CD14-positive monocyte (primary cell): ENCODE results near the gene TMEM135. TPM values are rescaled to one million over a fixed set of nuclear protein-coding genes. Genes with fewer than 3 reads are reported as not detected.

Source experiments
- DNase-seq, 3 donors: peaks; one replicate each; pipeline ENCODE4 v3.0.0-alpha.2; 2011 to 2022
- H2AFZ ChIP-seq: 2 replicates; pipeline ENCODE4 v1.6.0; 2012; ENCODE audit warnings: mild to moderate bottlenecking, low read depth, low read length, inconsistent platforms; ENCODE audit not compliant: insufficient read depth, poor library complexity, severe bottlenecking
- H3K27ac ChIP-seq, 2 donors: 1 replicate in 1 of 2; 2 replicates in 1 of 2; pipeline ENCODE4 v1.5.1; 2012 to 2013; ENCODE audit warnings: low read length in 2 of 2, control low read depth in 1 of 2, inconsistent platforms in 1 of 2, low read depth in 1 of 2, mild to moderate bottlenecking in 1 of 2
- H3K27me3 ChIP-seq, 2 donors: one replicate each; pipeline versions ENCODE4 v1.6.0 to v1.6.1; 2011 to 2013; ENCODE audit warnings: low read length in 2 of 2; ENCODE audit not compliant: control insufficient read depth in 2 of 2, insufficient read depth in 2 of 2
- H3K36me3 ChIP-seq, 2 donors: replicated peaks in 1 of 2; 1 replicate in 1 of 2; 2 replicates in 1 of 2; pipeline versions ENCODE4 v1.5.1 to v1.6.1; 2012 to 2013; ENCODE audit warnings: low read length in 2 of 2, control low read depth in 1 of 2, inconsistent platforms in 1 of 2, mild to moderate bottlenecking in 1 of 2; ENCODE audit not compliant: insufficient read depth in 2 of 2, control insufficient read depth in 1 of 2
- H3K4me1 ChIP-seq, 2 donors: 1 replicate in 1 of 2; 2 replicates in 1 of 2; pipeline versions ENCODE4 v1.5.1 to v1.6.1; 2012 to 2013; ENCODE audit warnings: low read length in 2 of 2, control low read depth in 1 of 2, inconsistent platforms in 1 of 2, mild to moderate bottlenecking in 1 of 2, moderate library complexity in 1 of 2; ENCODE audit not compliant: insufficient read depth in 2 of 2, control insufficient read depth in 1 of 2
- H3K4me2 ChIP-seq: replicated peaks from 2 replicates; pipeline ENCODE3; 2012; ENCODE audit warnings: low read length, moderate library complexity, mild to moderate bottlenecking; ENCODE audit not compliant: poor library complexity, severe bottlenecking; ENCODE audit errors: extremely low read depth
- H3K4me3 ChIP-seq, 3 experiments: fragments of 200-600 bp in 1 of 3; sonication (generic) in 1 of 3; replicated peaks in 1 of 3; 1 replicate in 2 of 3; 2 replicates in 1 of 3; pipeline ENCODE4 v1.5.1; 2011 to 2013; ENCODE audit warnings: low read length in 3 of 3, mild to moderate bottlenecking in 3 of 3, control low read depth in 2 of 3, low read depth in 2 of 3, inconsistent platforms in 1 of 3, moderate library complexity in 1 of 3
- H3K79me2 ChIP-seq: 2 replicates; pipeline ENCODE4 v1.6.0; 2012; ENCODE audit warnings: mild to moderate bottlenecking, control low read depth, inconsistent platforms, low read length, moderate library complexity; ENCODE audit not compliant: insufficient read depth
- H3K9ac ChIP-seq: 2 replicates; pipeline ENCODE4 v1.6.0; 2017; ENCODE audit warnings: low read length, mild to moderate bottlenecking; ENCODE audit not compliant: insufficient read depth, poor library complexity, severe bottlenecking
- H3K9me3 ChIP-seq, 2 donors: replicated peaks in 1 of 2; 1 replicate in 1 of 2; 2 replicates in 1 of 2; pipeline versions ENCODE4 v1.5.1 to v1.6.1; 2012 to 2013; ENCODE audit warnings: low read length in 2 of 2, control low read depth in 1 of 2; ENCODE audit not compliant: control insufficient read depth in 1 of 2, insufficient read depth in 1 of 2
- H4K20me1 ChIP-seq: 2 replicates; pipeline ENCODE4 v1.6.0; 2012; ENCODE audit warnings: mild to moderate bottlenecking, low read length, control low read depth, moderate library complexity; ENCODE audit not compliant: insufficient read depth
- H3K27ac Mint-ChIP-seq, 7 donors: one replicate each; pipeline ENCODE4 v1.8.0; 2020; ENCODE audit warnings: mild to moderate bottlenecking in 7 of 7, mixed read lengths in 7 of 7, moderate library complexity in 6 of 7, inconsistent platforms in 2 of 7
- H3K27me3 Mint-ChIP-seq, 3 donors: one replicate each; pipeline ENCODE4 v1.8.0; 2021 to 2022; ENCODE audit warnings: low read depth in 3 of 3, mild to moderate bottlenecking in 3 of 3, mixed read lengths in 3 of 3, moderate library complexity in 3 of 3, inconsistent platforms in 1 of 3
- H3K36me3 Mint-ChIP-seq, 2 donors: one replicate each; pipeline ENCODE4 v1.8.0; 2020; ENCODE audit warnings: mixed read lengths in 2 of 2, inconsistent platforms in 1 of 2, mild to moderate bottlenecking in 1 of 2
- H3K4me1 Mint-ChIP-seq: one replicate; pipeline ENCODE4 v1.8.0; 2020; ENCODE audit warnings: mild to moderate bottlenecking, mixed read lengths
- H3K4me3 Mint-ChIP-seq, 2 donors: one replicate each; pipeline ENCODE4 v1.8.0; 2020; ENCODE audit warnings: mild to moderate bottlenecking in 2 of 2, mixed read lengths in 2 of 2, moderate library complexity in 1 of 2
- H3K9me3 Mint-ChIP-seq, 7 donors: one replicate each; pipeline ENCODE4 v1.8.0; 2020 to 2022; ENCODE audit warnings: mixed read lengths in 7 of 7, mild to moderate bottlenecking in 6 of 7, moderate library complexity in 6 of 7, inconsistent platforms in 2 of 7
- WGBS: methylation state at CpG from one replicate; pipeline ENCODE4 v1.1.5; 2013; ENCODE audit warnings: missing lambda C conversion rate; ENCODE audit not compliant: insufficient coverage; 5-methylcytosine and 5-hydroxymethylcytosine counted together
- intact Hi-C, 2 donors: fragments of 100-400 bp; cut with micrococcal nuclease; formaldehyde crosslinking; loops; one replicate each; pipeline versions ENCODE4 v1.15.0 to v1.15.1; 2023
- polyA plus RNA-seq, 3 donors: library from polyadenylated mRNA; depleted of rRNA in 1 of 3; unstranded in 2 of 3; stranded (reverse) in 1 of 3; fragments of 300-500 nt in 2 of 3; fragments of >200 nt in 1 of 3; fragmentation: Illumina TruSeq in 2 of 3; gene quantifications; 1 replicate in 2 of 3; 2 replicates in 1 of 3; pipeline ENCODE4 v1.2.3, GENCODE V29; 2012 to 2021
- TF ChIP-seq, protein P1 (sequence below): fragments of 200-600 bp; IDR thresholded peaks from one replicate; pipeline ENCODE4 v1.8.0; 2022; ENCODE audit warnings: antibody characterized with exemption, mild to moderate bottlenecking

TMEM135 gene
- polyA plus RNA-seq, 3 donors: 2.7 to 8.4 (median 5.9) TPM

DNA sequence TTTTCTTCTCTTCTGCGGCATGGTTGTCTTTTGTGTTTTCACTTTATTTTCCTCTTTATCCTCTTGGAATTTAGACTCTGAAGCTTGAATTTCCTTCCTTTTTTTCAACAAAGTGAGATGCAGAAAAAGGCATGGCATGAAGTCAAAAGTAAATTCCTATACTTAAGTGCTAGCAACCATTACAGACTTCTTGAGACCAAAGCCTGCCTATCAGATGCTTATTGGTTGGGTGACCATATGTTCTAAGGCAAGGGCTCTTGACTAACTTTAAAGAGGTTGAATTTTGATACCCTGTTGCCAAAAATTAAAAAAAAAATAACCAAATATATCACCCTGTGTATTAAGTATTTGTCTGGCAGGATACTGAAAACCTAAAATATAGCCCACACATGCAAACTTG, 237.4 kb downstream of the TMEM135 start:
- no peaks in the 10 kb centered on the region for H3K36me3 Mint-ChIP-seq
- peaks cover 0 to 2% (median 0%) of the 10 kb centered on the region in 3 donors for H3K27me3 Mint-ChIP-seq
- TF ChIP-seq, protein P1, sequence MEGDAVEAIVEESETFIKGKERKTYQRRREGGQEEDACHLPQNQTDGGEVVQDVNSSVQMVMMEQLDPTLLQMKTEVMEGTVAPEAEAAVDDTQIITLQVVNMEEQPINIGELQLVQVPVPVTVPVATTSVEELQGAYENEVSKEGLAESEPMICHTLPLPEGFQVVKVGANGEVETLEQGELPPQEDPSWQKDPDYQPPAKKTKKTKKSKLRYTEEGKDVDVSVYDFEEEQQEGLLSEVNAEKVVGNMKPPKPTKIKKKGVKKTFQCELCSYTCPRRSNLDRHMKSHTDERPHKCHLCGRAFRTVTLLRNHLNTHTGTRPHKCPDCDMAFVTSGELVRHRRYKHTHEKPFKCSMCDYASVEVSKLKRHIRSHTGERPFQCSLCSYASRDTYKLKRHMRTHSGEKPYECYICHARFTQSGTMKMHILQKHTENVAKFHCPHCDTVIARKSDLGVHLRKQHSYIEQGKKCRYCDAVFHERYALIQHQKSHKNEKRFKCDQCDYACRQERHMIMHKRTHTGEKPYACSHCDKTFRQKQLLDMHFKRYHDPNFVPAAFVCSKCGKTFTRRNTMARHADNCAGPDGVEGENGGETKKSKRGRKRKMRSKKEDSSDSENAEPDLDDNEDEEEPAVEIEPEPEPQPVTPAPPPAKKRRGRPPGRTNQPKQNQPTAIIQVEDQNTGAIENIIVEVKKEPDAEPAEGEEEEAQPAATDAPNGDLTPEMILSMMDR: no peak
- H3K36me3 ChIP-seq: no peaks in the 10 kb centered on the region
- no peak overlapping the region for H3K9ac ChIP-seq
- no peak overlapping the region for H3K27ac Mint-ChIP-seq
- H3K4me3 ChIP-seq: no peak overlapping the region
- no peak overlapping the region for H3K27ac ChIP-seq
- no peak overlapping the region for H3K4me3 Mint-ChIP-seq
- intact Hi-C loops: no loop called here
- no peaks in the 10 kb centered on the region for H3K79me2 ChIP-seq
- no peak for DNase-seq
- H2AFZ ChIP-seq: no peak overlapping the region
- WGBS: no CpG with 5 or more reads among the region's 1 CpG
- H3K27me3 ChIP-seq: no peaks in the 10 kb centered on the region
- no peaks in the 10 kb centered on the region for H4K20me1 ChIP-seq
- no peak overlapping the region for H3K4me2 ChIP-seq
- no peaks in the 10 kb centered on the region for H3K4me1 Mint-ChIP-seq
- no peaks in the 10 kb centered on the region for H3K4me1 ChIP-seq
- H3K9me3 ChIP-seq: no peaks in the 10 kb centered on the region
- no peaks in the 10 kb centered on the region for H3K9me3 Mint-ChIP-seq

DNA sequence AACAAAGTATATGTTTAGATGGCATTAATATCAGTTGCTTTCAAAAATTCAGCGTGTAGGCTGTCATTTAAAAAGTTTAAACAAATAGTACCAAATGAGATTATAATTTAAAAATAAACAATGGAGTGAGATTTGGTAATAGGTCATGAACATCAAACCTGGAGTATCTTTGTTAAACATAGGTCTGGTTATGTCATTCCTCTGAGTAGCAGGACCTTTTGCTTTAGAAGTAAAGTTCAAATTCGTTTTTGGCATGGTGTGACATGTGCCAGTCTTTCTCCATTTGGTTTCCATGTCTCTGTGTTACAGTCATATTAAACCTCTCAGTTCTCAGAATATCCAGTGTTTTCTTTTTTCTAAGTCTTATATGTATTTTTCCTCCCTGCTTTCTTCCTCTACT, 242.4 kb downstream of the TMEM135 start:
- Histone ChIP-seq H3K27ac (no peak overlapping the region), H3K4me2 (no peak overlapping the region), H3K79me2 (no peaks in the 10 kb centered on the region), H3K9me3 (no peaks in the 10 kb centered on the region), H4K20me1 (no peaks in the 10 kb centered on the region), H3K9ac (no peak overlapping the region), H3K27me3 (no peaks in the 10 kb centered on the region), H3K36me3 (no peaks in the 10 kb centered on the region), H3K4me3 (no peak overlapping the region), H2AFZ (no peak overlapping the region), H3K4me1 (no peaks in the 10 kb centered on the region)
- TF ChIP-seq, protein P1: no peak
- Mint-ChIP-seq H3K27me3 (peaks cover 0 to 2% (median 1%) of the 10 kb centered on the region in 3 donors), H3K9me3 (peaks cover 0 to under 1% (median 0%) of the 10 kb centered on the region in 7 donors), H3K4me1 (peaks cover 4% of the 10 kb centered on the region), H3K36me3 (no peaks in the 10 kb centered on the region), H3K27ac (no peak overlapping the region), H3K4me3 (no peak overlapping the region)
- no peak for DNase-seq
- intact Hi-C loops: no loop called here
- no CpG with 5 or more reads among the region's 2 CpGs for WGBS
